OCI-LY7 (cell line): ENCODE results near the gene METTL25B. TPM values are rescaled to one million over a fixed set of nuclear protein-coding genes. Genes with fewer than 3 reads are reported as not detected.
"Not testable (repeated sequence)": the region's sequence is repeated elsewhere in the genome, so short reads cannot be mapped to it uniquely, and the experiment has no call there.

Source experiments
- BruUV-seq: library from RNA; stranded (reverse); fragments of 400-500 nt; replicated peaks from 2 replicates; lab custom pipeline; 2021; lab: Mats Ljungman, UMichigan
- CTCF ChIA-PET: fragments of 300-600 bp; sonication (Branson Sonifier 250); formaldehyde crosslinking; loops from one replicate; lab custom pipeline; 2022; ENCODE audit warnings: antibody characterized with exemption; ENCODE audit not compliant: unreplicated experiment; lab: Charles Lee
- POLR2A ChIA-PET: fragments of 300-600 bp; sonication (Branson Sonifier 250); formaldehyde crosslinking; loops from one replicate; lab custom pipeline; 2022; ENCODE audit warnings: antibody characterized with exemption; lab: Charles Lee
- DNase-seq: peaks from one replicate; pipeline ENCODE4 v3.0.0-alpha.2; 2015; ENCODE audit warnings: low spot score
- H2AFZ ChIP-seq: fragments of 200-600 bp; sonication (generic), shearing (Covaris generic); 2 replicates; pipeline ENCODE4 v1.6.1; 2014; ENCODE audit warnings: mild to moderate bottlenecking, antibody characterized with exemption, low read length, moderate library complexity
- H3K27ac ChIP-seq: fragments of 200-600 bp; sonication (generic); 2 replicates; pipeline ENCODE4 v1.5.1; 2014; ENCODE audit warnings: mixed run types, low read depth, mild to moderate bottlenecking, moderate library complexity, low read length, inconsistent platforms; ENCODE audit not compliant: poor library complexity, severe bottlenecking
- H3K36me3 ChIP-seq: fragments of 200-600 bp; sonication (generic); 2 replicates; pipeline ENCODE4 v1.6.1; 2014; ENCODE audit warnings: mild to moderate bottlenecking, antibody characterized with exemption, low read length, moderate library complexity, mixed read lengths; ENCODE audit not compliant: insufficient read depth
- H3K4me1 ChIP-seq: fragments of 200-600 bp; sonication (generic); 2 replicates; pipeline ENCODE4 v1.5.1; 2014; ENCODE audit warnings: mild to moderate bottlenecking, low read length; ENCODE audit not compliant: insufficient read depth, poor library complexity, severe bottlenecking
- H3K4me2 ChIP-seq: fragments of 200-600 bp; sonication (generic); 2 replicates; pipeline ENCODE4 v1.6.1; 2014; ENCODE audit warnings: mild to moderate bottlenecking, low read length
- H3K4me3 ChIP-seq: fragments of 200-600 bp; sonication (generic); 2 replicates; pipeline ENCODE4 v1.5.1; 2014; ENCODE audit warnings: mild to moderate bottlenecking, low read depth, low read length; ENCODE audit not compliant: poor library complexity, severe bottlenecking
- H3K79me2 ChIP-seq: fragments of 200-600 bp; sonication (generic); 2 replicates; pipeline ENCODE4 v1.6.1; 2016; ENCODE audit warnings: low read depth, mild to moderate bottlenecking, low read length, moderate library complexity, mixed read lengths; ENCODE audit not compliant: insufficient read depth
- H3K9me2 ChIP-seq: fragments of 200-600 bp; sonication (generic); 2 replicates; pipeline ENCODE4 v1.6.1; 2016; ENCODE audit warnings: mild to moderate bottlenecking, low read length, mixed read lengths; ENCODE audit not compliant: insufficient read depth
- H3K9me3 ChIP-seq: fragments of 200-600 bp; sonication (generic); 2 replicates; pipeline ENCODE4 v1.6.1; 2014; ENCODE audit warnings: mild to moderate bottlenecking, mixed run types, low read length, mixed read lengths
- H4K20me1 ChIP-seq: fragments of 200-600 bp; sonication (generic); 2 replicates; pipeline ENCODE4 v1.6.1; 2014; ENCODE audit warnings: mild to moderate bottlenecking, antibody characterized with exemption, low read length, moderate library complexity, mixed read lengths; ENCODE audit not compliant: insufficient read depth
- CTCF ChIP-seq: fragments of 200-600 bp; sonication (generic); conservative IDR thresholded peaks from 2 replicates; pipeline ENCODE4 v1.5.1; 2014; ENCODE audit warnings: mild to moderate bottlenecking, antibody characterized with exemption, low read length, moderate library complexity, mixed read lengths
- EZH2phosphoT487 ChIP-seq: fragments of 200-600 bp; sonication (generic); IDR thresholded peaks from 2 replicates; pipeline ENCODE4 v1.6.1; 2018; ENCODE audit warnings: low read depth, borderline replicate concordance, mild to moderate bottlenecking, mixed run types, antibody characterized with exemption, low read length, moderate library complexity, mixed read lengths
- intact Hi-C: fragments of 100-400 bp; cut with micrococcal nuclease; formaldehyde crosslinking; loops from one replicate; pipeline ENCODE4 v1.10.0; 2022; ENCODE audit not compliant: unreplicated experiment
- total RNA-seq, 2 experiments: library from RNA; depleted of rRNA in 1 of 2; stranded (reverse); fragments of >200 nt in 1 of 2; shearing (Covaris generic) in 1 of 2; gene quantifications; 2 replicates each; pipeline ENCODE4 v1.2.3, GENCODE V29; 2014 to 2022

The METTL25B gene
- total RNA-seq, 2 experiments from 2014 or later = 24.7 to 45.6 TPM

GRCh38 chr1:156760796-156761104 is 32.5 kb downstream of the METTL25B start:
- intact Hi-C loops = no loop called here
- DNase-seq = no peak

GRCh38 chr1:156765136-156765535 is 36.9 kb downstream of the METTL25B start:
- H3K36me3 ChIP-seq = peaks cover 12% of the 10 kb centered on the region
- CTCF ChIA-PET, H3K9me2 ChIP-seq, intact Hi-C loops, H3K4me3 ChIP-seq, H2AFZ ChIP-seq, DNase-seq, H3K27ac ChIP-seq, H3K9me3 ChIP-seq, BruUV-seq, H3K4me2 ChIP-seq: not testable (repeated sequence)
- POLR2A ChIA-PET = interaction anchor here (1.4 kb wide), 1 partner anchor 13 kb away, joined by 6 read pairs; the partner anchor contains the start of gene HDGF
- H3K4me1 ChIP-seq = peaks cover 19% of the 10 kb centered on the region
- peaks cover 36% of the 10 kb centered on the region for H3K79me2 ChIP-seq
- H4K20me1 ChIP-seq = peaks cover 11% of the 10 kb centered on the region; the same call in 1 of the 2 replicates

More at GRCh38 chr1:156760796-156761104, 32.5 kb downstream of the METTL25B start:
- H3K79me2 ChIP-seq = peaks cover 2% of the 10 kb centered on the region; the same call in 1 of the 2 replicates
- no peaks in the 10 kb centered on the region for H3K9me2 ChIP-seq
- ChIA-PET CTCF (interaction anchor here (0.6 kb wide), 1 partner anchor 133 kb away, joined by 3 read pairs; no protein-coding TSS in a partner anchor), POLR2A (interaction anchor here (0.7 to 2.3 kb wide), 2 partner anchors 9 to 12 kb away, joined by 3 to 7 read pairs; no protein-coding TSS in a partner anchor)
- no peak for TF ChIP-seq CTCF
- TF ChIP-seq EZH2phosphoT487 = no peak
- no peak overlapping the region for H3K4me2 ChIP-seq
- no peaks in the 10 kb centered on the region for H3K36me3 ChIP-seq
- BruUV-seq = no TSS peak
- no peak overlapping the region for H2AFZ ChIP-seq
- no peaks in the 10 kb centered on the region for H3K9me3 ChIP-seq
- no peak overlapping the region for H3K4me3 ChIP-seq
- no peak overlapping the region for H3K27ac ChIP-seq
- no peaks in the 10 kb centered on the region for H4K20me1 ChIP-seq
- H3K4me1 ChIP-seq = peaks cover 5% of the 10 kb centered on the region

GRCh38 chr1:156765666-156766065 is 37.4 kb downstream of the METTL25B start:
- Histone ChIP-seq H3K4me3 (peak overlapping the region; percentile 82), H3K27ac (peak overlapping the region; percentile 51), H2AFZ (peak overlapping the region; percentile 83; the same call in 1 of the 2 replicates), H3K36me3 (peaks cover 17% of the 10 kb centered on the region), H3K4me2 (peak overlapping the region; percentile 99), H3K9me2 (no peaks in the 10 kb centered on the region), H3K79me2 (peaks cover 41% of the 10 kb centered on the region), H4K20me1 (peaks cover 11% of the 10 kb centered on the region; the same call in 1 of the 2 replicates), H3K9me3 (no peaks in the 10 kb centered on the region), H3K4me1 (peaks cover 19% of the 10 kb centered on the region)
- no peak for DNase-seq
- CTCF ChIA-PET = interaction anchor here (0.7 kb wide), 1 partner anchor 40 kb away, joined by 3 read pairs; no protein-coding TSS in a partner anchor
- no peak for TF ChIP-seq CTCF
- TF ChIP-seq EZH2phosphoT487 = no peak
- no TSS peak for BruUV-seq
- POLR2A ChIA-PET = interaction anchor here (1.4 to 2.0 kb wide), 2 partner anchors 13 to 14 kb away, joined by 6 to 10 read pairs; partner anchors contain the start of gene HDGF
- intact Hi-C loops = no loop called here
